GM18520 (cell line): ENCODE data around the gene ZNF584.
"Not testable (repeated sequence)": the region's sequence is repeated elsewhere in the genome, so short reads cannot be mapped to it uniquely, and the experiment has no call there.

Experiments used
- ATAC-seq: cut with Tn5 transposase; IDR thresholded peaks from one replicate; pipeline ENCODE4 v1.9.1; 2021; ENCODE audit not compliant: unreplicated experiment

The ZNF584 gene

DNA sequence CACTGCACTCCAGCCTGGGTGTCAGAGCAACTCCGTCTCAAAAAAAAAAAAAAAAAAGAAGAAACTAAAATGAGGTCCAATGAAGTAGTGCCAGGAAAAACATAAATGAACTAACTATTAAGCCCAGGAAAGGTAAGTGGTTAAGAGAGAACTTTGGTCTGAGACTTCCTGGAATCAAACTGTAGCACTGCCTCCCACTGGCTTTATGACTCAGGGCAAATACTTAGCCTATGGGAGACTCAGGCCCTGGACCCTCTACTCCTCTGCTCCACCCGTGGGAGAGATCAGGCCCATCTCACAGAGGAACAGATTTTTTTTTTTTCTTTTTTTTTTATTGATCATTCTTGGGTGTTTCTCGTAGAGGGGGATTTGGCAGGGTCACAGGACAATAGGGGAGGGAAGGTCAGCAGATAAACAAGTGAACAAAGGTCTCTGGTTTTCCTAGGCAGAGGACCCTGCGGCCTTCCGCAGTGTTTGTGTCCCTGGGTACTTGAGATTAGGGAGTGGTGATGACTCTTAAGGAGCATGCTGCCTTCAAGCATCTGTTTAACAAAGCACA, 4.5 kb upstream of the ZNF584 start:
- not testable (repeated sequence) for ATAC-seq

DNA sequence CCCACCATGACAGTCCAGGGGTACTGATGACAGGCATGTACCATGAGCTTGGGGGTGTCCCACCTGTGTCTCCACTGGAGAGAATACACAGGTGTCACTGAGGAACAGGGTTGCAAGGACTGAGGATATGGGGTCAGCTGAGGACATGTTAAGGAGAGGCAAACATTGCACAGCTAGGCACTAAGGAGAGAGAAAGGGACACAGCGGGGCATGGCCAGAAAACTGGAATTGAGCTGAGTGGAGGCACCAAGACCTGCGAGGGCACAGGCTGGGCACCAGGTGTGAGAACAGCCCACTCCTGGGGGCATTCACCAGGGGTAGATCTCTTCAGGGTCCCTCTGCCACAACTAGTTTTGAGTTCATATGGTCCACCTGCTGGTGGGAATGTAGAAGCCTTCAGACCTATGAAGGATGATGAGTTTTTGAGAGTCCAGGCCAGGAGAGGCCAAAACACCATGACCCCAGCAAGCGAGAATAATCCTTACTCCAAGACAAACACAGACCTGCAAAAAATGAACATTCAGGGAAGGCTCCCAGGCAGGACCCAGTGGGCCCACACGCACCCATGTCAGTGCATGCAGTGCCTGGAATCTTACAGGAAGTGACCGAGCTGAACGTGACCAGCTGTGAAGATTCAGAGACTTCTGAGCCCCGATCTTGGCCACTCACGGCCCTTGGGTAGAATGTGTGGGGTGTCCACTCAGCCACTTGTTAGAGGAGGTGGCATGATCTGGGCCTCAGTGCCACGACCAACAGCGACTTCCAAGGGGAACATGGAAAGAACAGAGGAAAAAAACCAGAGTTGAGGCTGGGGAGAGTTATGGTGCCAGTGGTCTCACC, 1.4 kb upstream of the ZNF584 start:
- no peak for ATAC-seq

DNA sequence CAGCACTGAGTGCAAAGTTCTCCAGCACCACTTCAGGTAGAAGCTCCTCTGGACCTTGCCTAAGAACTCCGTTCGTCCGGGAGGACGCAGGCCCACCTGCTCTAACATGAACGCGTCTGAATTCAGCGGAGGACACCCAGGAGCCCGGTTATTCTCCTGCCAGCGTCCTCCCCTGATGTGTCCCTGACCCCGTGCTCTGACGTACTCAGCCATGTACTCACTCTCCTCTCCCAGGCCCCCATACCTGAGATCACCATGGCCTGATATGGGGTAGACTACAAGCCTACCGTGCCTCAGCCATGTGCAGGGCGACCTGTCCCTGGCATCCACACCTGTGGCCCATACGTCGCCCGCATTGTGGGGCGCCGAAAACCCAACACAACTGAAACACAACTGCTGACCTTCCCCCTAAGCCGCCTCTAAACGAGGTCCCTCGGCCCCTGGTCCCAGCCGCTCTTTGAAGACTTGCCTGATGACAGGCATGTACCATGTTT, 744 bp upstream of the ZNF584 start:
- no peak for ATAC-seq

DNA sequence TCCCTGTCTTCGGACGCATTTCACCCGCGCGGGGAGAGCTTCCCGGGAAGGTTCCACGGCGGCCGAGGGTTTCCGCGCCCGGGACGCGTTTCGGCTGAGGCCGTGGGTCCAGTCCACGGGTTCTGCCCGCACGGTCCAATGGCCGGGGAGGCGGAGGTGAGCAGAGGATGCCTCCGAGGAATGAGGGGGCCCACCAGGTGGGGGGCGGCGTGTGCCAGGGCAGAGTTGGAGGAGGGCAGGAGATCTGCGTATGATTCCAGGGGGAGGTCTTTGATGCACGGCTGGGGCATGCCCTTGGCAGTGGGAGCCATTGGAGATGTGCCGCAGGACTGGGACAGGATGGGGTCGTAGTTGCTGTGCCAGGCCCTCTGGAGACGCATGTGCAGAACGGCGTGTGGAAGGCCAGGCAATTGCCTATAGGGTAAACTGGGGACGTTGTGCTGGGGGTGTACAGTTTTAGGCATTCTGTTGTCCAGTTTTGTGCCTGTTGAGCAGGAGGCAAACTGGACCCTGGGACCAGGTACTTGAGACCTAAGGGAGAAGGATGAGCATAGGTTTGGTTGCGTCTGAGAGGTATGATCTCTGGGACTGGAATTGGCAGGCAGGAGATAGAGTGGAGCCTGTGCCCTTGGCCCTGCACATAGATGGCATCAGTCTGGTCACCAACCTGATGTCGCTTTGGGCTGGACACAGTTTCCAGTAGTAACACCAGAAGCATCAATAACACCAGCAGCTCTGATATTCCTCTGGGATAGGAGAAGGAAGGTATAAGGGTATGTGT, 751 bp downstream of the ZNF584 start:
- ATAC-seq, result no peak

DNA sequence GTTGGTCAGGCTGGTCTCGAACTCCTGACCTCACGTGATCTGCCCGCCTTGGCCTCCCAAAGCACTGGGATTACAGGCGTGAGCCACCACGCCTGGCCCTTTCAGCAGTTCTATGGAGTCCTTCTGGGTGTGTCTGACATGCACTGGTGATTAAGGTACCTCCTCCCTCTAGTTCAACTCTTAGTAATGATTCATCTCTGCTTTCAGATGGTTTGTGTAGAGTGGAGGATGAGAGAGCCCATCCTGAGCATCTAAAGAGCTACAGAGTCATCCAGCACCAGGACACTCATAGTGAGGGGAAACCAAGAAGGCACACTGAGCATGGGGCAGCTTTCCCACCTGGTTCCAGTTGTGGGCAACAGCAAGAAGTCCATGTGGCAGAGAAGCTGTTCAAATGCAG, 8.2 kb downstream of the ZNF584 start:
- no peak for ATAC-seq

DNA sequence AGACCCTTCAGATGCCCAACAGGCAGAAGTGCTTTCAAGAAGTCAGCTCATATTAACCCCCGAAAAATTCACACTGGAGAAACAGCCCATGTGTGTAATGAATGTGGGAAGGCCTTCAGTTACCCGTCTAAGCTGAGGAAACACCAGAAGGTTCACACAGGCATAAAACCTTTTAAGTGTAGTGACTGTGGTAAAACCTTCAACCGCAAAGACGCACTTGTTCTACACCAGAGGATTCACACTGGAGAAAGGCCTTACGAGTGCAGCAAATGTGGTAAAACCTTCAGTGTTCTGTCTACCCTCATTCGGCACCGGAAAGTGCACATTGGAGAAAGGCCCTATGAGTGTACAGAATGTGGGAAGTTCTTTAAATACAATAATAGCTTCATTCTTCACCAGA, 8.6 kb downstream of the ZNF584 start:
- ATAC-seq, result no peak

DNA sequence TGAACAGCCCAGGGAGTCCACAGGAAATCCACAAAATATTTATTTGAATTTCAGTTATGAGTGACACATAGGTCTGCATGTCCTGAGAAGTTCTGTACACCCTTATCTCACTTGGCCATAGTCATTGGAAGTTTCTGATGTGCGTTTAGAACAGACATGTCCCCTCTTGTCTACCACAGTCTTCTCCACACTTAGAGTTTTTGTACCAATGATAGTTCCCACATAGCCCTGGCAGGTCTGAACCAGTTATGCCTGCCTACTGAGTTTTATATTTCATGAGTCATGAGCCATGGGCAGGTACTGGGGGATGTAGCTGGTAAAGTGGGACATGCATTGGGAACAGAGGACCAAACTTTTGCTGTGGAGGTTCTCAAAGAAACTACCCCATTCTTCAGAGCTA, 20.2 kb downstream of the ZNF584 start:
- ATAC-seq, result no peak

DNA sequence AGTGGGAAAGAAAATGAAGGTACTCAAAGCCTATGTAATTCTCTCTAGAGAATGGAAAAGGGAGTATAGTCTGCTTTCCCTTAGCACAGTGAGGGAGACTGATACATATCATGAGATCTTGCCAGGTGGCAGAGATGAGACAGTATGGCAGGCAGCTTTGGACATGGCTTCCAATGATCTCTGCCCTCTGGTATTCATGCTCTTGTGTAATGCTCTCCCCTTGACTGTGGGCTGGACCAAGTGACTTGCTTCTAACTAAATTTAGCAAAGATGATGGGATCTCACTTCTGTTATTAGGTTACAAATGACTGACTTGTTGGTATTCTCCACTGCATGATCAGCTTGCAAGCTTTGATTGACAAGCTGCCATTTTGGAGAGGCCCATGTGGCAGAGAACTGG, 21.3 kb downstream of the ZNF584 start:
- ATAC-seq, result no peak

DNA sequence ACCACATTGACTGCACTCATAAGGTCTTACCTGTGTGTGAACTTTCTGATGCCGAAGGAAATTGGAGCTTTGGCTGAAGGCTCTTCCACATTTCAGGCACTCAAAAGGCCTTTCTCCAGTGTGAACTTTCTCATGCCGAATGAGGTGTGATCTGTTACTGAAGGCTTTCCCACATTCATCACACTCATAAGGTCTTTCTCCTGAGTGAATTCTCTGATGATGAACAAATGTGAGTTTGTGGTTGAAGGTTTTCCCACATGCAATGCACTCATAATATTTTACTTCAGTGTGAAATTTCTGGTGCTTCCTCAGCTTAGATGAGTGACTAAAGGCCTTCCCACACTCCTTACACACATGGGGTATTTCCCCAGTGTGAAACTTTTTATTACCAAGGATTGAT, 25.8 kb downstream of the ZNF584 start:
- ATAC-seq, result no peak

DNA sequence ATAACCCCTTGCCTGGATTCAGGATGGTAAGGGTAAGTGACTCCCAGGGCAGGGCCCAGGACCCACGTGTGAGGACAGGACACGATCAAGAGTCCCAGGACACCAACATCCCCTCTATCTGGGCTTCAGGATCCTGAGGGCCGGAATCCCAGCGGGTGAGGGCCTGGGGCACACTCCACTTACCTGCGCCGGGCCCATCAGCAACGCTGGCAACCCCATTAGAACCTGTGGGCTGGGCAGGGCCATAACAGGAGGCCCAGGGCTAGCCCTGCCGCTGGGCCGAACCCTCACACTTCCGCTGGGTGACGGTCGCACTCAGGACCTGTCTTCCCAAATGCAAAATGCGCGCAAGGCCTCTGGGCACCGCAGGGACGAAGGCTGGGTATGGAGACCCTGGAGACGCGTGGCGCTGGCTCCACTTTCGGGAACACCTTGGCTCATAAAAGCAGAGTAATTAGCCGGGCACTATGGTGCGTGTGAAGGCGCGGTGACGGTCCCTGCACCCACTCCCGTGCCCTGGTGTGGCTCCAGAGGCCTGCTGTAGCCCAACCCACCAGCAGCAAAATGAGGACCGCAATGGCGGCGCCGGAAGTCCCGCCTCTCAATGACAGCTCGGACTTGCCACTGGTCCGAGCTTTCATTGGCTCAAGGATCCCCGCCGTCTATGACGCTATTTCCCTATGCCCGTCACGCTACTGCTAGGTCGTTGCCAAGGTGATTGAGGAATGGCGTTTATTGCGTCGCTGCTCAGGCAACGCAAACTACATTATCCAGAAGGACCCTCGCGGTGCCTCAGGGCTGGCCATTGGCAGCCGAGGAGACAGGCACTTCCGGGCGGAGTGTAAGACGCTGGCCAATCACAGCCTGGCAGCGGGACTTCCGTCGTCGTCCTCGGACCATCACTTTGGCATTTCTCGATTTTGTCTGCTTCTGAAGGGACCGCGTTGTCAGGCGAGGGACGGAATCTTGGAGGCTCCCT, 31.4 kb downstream of the ZNF584 start, which contains the start of gene ZNF132:
Gene ZNF132, minus strand, starts transcription at position 578 of the 979 bp plus-strand sequence. Its CDS starts 332 bp downstream, at position 246.
- peak; percentile 99 for ATAC-seq

DNA sequence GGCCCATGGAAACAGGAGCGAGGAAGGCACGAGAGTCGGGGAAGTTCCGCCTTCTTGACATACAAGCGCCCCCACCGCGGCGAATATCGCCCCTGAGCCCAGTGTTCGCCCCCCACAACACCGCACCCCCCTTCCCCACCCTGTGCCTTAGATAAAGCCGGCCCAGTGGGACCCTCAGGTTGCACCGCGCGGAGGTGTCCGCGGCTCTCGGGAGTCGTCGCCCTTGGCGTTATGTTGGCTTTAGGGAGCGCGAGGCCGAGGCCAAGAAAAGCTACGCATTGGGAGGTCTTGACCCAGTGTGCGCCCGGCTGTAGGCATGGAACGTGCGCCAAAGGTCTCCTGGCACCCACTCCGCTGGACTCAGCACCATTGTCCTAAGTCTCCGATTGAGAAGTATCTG, 32.1 kb downstream of the ZNF584 start:
- ATAC-seq, result no peak

DNA sequence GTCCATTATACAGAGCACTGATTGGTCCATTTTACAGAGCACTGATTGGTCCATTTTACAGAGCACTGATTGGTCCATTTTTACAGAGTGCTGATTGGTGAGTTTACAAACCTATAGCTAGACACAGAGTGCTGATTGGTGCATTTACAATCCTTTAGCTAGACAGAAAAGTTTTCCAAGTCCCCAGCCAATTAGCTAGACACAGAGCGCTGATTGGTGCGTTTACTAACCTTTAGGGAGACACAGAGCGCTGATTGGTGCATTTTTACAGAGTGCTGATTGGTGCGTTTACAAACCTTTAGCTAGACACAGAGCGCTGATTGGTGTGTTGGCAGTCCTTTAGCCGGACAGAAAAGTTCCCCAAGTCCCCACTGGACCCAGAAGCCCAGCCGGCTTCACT, 34.5 kb downstream of the ZNF584 start:
- ATAC-seq, result not testable (repeated sequence)

DNA sequence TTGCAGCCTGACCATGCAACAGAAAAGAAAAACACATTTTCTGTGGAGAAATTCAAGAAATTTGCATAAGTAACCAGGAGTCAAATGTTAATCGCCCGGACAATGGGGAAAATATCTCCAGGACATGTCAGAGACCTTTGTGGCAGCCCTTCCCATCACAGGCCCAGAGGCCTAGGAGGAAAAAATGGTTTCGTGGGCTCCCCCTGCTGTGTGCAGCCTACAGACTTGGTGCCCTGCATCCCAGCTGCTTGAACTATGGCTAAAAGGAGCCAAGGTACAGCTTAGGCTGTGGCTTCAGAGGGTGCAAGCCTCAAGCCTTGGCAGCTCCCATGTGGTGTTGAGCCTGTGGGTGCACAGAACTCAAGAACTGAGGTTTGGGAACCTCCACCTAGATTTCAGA, 40.4 kb downstream of the ZNF584 start:
- not testable (repeated sequence) for ATAC-seq

DNA sequence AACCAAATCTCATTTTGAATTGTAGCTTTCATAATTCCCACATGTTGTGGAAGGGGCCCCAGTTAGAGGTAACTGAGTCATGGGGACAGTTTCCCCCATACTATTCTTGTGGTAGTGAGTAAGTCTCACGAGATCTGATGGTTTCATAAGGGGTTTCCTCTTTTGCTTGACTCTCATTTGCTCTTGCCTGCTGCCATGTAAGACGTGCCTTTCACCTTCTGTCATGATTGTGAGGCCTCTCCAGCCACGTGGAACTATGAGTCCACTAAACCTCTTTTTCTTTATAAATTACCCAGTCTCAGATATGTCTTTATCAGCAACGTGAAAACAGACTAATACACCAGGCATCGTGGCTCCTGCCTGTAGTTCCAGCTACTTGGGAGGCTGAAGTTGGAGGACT, 41.5 kb downstream of the ZNF584 start:
- not testable (repeated sequence) for ATAC-seq

DNA sequence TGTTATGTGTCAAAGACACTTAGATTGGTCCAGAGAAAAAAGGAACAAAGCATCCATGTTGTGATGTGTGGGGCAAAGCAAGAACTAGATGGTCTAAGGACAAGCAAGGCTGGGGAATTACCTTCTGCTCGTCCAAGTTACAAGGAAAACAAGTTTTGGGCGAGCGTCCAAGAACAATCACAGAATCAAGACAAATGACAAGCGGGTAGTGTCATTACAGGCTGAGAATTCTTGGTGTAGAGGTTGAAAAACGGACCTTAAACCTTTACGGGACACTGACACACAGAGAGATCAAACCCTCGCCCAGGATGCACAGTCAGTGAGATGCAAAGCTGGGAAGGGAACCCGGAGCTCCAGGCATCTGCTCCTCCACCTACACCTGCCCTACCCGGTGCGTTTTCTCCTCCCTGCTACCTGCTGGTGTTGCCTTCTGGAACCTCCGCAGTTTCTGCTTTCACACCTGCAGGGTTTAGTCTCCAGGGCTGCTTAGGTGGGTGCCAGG, 42.5 kb downstream of the ZNF584 start:
- no peak for ATAC-seq

DNA sequence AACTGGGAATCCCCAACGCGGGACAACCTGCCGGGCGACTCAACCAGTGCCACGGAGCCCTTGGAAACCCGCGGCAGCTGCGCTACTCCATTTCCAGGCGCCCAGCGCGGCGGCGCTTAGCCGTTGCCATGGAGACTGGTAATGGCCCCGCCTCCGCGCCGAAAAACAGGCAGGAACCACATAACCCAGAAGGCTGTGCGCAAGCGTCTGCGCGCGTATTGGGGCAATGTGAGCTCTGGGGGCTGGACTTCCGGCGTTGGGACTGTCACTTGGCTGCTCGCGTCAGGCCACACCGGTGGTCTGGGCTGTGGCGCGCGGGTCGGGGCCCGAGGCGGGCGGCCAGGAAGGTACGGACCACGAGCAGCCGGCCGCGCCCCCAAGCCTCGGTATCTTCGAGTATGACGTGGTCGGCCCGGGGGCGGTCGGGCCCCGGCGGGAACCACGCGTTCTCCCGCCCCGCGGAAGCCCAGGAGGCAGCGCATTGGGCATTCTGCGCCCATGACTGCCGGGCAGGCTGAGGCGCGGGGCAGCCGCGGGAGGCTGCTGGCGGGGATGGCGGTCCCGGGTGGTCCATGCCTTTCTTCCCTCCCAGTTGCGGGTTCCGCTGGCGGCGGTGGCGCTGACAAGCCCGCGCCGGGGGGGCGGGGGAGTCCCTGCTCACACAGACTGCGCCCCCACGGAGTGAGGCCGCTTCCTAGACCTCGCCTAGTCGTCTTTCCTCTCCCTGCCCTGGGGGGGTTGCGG, 43.1 kb downstream of the ZNF584 start, which contains the start of gene ZNF324B:
Gene ZNF324B, plus strand, starts transcription at position 265 of the 744 bp plus-strand sequence. CDS start 2,080 bp downstream, outside the sequence.
- ATAC-seq, result peak; percentile 88

DNA sequence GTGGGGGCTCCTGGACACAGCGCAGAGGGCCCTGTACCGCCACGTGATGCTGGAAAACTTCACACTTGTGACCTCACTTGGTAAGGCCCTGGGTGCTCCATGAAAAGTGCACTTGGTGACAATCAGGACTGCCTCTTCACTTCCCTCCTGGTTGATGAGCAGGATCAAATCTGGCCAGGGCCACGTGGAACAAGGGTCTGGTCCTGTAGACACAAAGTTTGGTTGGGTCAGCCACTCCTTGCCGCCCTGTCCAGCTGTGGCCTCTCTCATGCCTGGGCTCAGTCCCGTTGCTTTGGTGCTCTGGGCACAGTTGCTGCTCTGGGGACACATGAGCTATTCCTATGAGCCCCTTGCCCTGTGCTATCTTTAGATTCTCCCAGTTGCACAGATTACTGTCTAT, 45.3 kb downstream of the ZNF584 start:
- no peak for ATAC-seq

DNA sequence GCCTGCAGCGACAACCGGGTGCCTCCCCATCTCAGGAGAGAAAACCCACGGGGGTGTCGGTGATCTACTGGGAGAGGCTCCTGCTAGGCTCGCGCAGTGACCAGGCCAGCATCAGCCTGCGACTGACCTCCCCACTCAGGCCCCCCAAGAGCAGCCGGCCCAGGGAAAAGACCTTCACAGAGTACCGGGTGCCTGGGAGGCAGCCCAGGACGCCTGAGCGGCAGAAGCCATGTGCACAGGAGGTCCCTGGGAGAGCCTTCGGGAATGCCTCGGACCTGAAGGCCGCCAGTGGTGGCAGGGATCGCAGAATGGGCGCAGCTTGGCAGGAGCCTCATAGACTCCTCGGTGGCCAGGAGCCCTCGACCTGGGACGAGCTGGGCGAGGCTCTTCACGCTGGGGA, 46.9 kb downstream of the ZNF584 start:
- no peak for ATAC-seq

DNA sequence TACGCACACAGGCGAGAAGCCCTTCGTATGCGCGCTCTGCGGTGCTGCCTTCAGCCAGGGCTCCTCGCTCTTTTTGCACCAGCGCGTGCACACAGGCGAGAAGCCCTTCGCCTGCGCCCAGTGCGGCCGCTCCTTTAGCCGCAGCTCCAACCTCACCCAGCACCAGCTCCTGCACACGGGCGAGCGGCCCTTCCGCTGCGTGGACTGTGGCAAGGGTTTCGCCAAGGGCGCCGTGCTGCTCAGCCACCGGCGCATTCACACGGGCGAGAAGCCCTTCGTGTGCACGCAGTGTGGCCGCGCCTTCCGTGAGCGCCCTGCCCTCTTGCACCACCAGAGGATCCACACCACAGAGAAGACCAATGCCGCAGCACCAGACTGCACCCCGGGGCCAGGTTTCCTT, 47.7 kb downstream of the ZNF584 start:
- ATAC-seq, result no peak
